Transverse colon (tissue), 4 donors: ENCODE data around the gene SPACDR. TPM values are rescaled to one million over a fixed set of nuclear protein-coding genes. Genes with fewer than 3 reads are reported as not detected.

ENCODE experiments used
- DNase-seq: peaks from one replicate; pipeline ENCODE4 v3.0.0-alpha.2; 2019
- H3K27ac ChIP-seq, 4 donors: fragments of 200-600 bp; sonication (generic); 2 replicates each; pipeline ENCODE4 v1.5.1; 2016 to 2018; ENCODE audit warnings: inconsistent platforms in 4 of 4
- H3K27me3 ChIP-seq: fragments of 200-600 bp; sonication (generic); 2 replicates; pipeline ENCODE4 v1.5.1; 2017; ENCODE audit warnings: inconsistent platforms
- H3K36me3 ChIP-seq, 4 donors: fragments of 200-600 bp; sonication (generic); 2 replicates each; pipeline ENCODE4 v1.5.1; 2017 to 2019; ENCODE audit warnings: inconsistent platforms in 4 of 4
- H3K4me1 ChIP-seq, 4 donors: fragments of 200-600 bp; sonication (generic); 2 replicates each; pipeline ENCODE4 v1.5.1; 2017 to 2020; ENCODE audit warnings: inconsistent platforms in 4 of 4
- H3K4me3 ChIP-seq, 4 donors: fragments of 200-600 bp; sonication (generic); 1 replicate in 1 of 4; 2 replicates in 3 of 4; pipeline versions ENCODE4 v1.5.1 to v1.6.1; 2017 to 2019; ENCODE audit warnings: inconsistent platforms in 4 of 4
- H3K9me3 ChIP-seq, 2 donors: fragments of 200-600 bp; sonication (generic); 2 replicates each; pipeline ENCODE4 v1.5.1; 2017 to 2019; ENCODE audit warnings: inconsistent platforms in 2 of 2
- CTCF ChIP-seq, 5 experiments: fragments of 200-600 bp in 3 of 5; fragments of 450-650 bp in 2 of 5; sonication (generic) in 3 of 5; IDR thresholded peaks; 1 replicate in 2 of 5; 2 replicates in 3 of 5; pipeline ENCODE4 v1.5.1; 2016 to 2017; ENCODE audit warnings: antibody characterized with exemption in 5 of 5, inconsistent platforms in 3 of 5, mild to moderate bottlenecking in 2 of 5, moderate library complexity in 1 of 5
- EP300 ChIP-seq: sonication (generic); formaldehyde crosslinking; IDR thresholded peaks from one replicate; pipeline ENCODE4 v1.6.1; 2017; ENCODE audit warnings: antibody characterized with exemption, low read depth
- POLR2A ChIP-seq: fragments of 450-650 bp; IDR thresholded peaks from one replicate; pipeline ENCODE4 v1.6.1; 2016; ENCODE audit warnings: antibody characterized with exemption, mild to moderate bottlenecking, moderate library complexity
- POLR2AphosphoS5 ChIP-seq, 3 donors: sonication (generic); formaldehyde crosslinking; IDR thresholded peaks; one replicate each; pipeline ENCODE4 v1.6.1; 2016; ENCODE audit warnings: antibody characterized with exemption in 3 of 3
- WGBS, 2 donors: methylation state at CpG; one replicate each; pipeline ENCODE4 v1.1.5; 2018; ENCODE audit warnings: low coverage in 1 of 2; 5-methylcytosine and 5-hydroxymethylcytosine counted together
- in situ Hi-C, 4 donors: fragments of 200-750 bp; cut with MboI; loops; one replicate each; pipeline versions ENCODE4 v1.15.0 to v1.15.1; 2017; ENCODE audit warnings: low sequenced_read_pairs in 3 of 4, low pct_ligation_motif_present in 1 of 4, low pct_unique_long_range_greater_than_20kb in 1 of 4
- intact Hi-C: fragments of 100-400 bp; cut with DNase I; formaldehyde crosslinking; loops from one replicate; pipeline ENCODE4 v1.15.1; 2023; ENCODE audit warnings: low total_unique reads
- total RNA-seq, 4 donors: library from RNA; depleted of rRNA; stranded (reverse); fragments of >200 nt; gene quantifications; one replicate each; pipeline ENCODE4 v1.1.0, GENCODE V29; 2016

Gene SPACDR
- total RNA-seq, 4 donors from 2014 or later = not detected

- H3K27me3 ChIP-seq = no peaks in the 10 kb centered on the region
- in situ Hi-C loops = loop anchor here in 1 of 4 donors (10.0 kb wide), 1 partner anchor 69 kb away; no protein-coding TSS in a partner anchor
- H3K9me3 ChIP-seq = no peaks in the 10 kb centered on the region
- no peak for DNase-seq
- no peak overlapping the region for H3K27ac ChIP-seq
- H3K36me3 ChIP-seq = no peaks in the 10 kb centered on the region
- 80 to 83% methylated on average over 1 to 5 of the region's 5 CpGs for whole genome bisulfite sequencing, 2 donors
- TF ChIP-seq CTCF (IDR thresholded peaks at IDR 0.05) (no peak), POLR2AphosphoS5 (IDR thresholded peaks at IDR 0.05) (no peak), POLR2A (no peak), EP300 (no peak)
- peaks cover 6 to 17% (median 14%) of the 10 kb centered on the region in 4 donors for H3K4me1 ChIP-seq
- intact Hi-C loops = no loop called here
- H3K4me3 ChIP-seq = no peak overlapping the region
Measured at GRCh38 chr7:100486111-100486636, 22.1 kb upstream of the SPACDR start.

GRCh38 chr7:100485471-100485876 lies 21.4 kb upstream of the SPACDR start:
- Histone ChIP-seq H3K4me1 (peaks cover 6 to 17% (median 14%) of the 10 kb centered on the region in 4 donors), H3K27me3 (no peaks in the 10 kb centered on the region), H3K27ac (no peak overlapping the region), H3K9me3 (no peaks in the 10 kb centered on the region), H3K36me3 (no peaks in the 10 kb centered on the region), H3K4me3 (no peak overlapping the region)
- in situ Hi-C loops = loop anchor here in 1 of 4 donors (10.0 kb wide), 1 partner anchor 69 kb away; no protein-coding TSS in a partner anchor
- intact Hi-C loops = no loop called here
- TF ChIP-seq POLR2AphosphoS5 (IDR thresholded peaks at IDR 0.05) (no peak), POLR2A (no peak), CTCF (IDR thresholded peaks at IDR 0.05) (no peak), EP300 (no peak)
- 72% methylated on average over 4 of the region's 4 CpGs; no CpG with 5 or more reads in 1 of the 2 donors for WGBS, 2 donors
- no peak for DNase-seq

- H3K4me3 ChIP-seq = no peak overlapping the region
- DNase-seq = no peak
- intact Hi-C loops = loop anchor here (5.0 kb wide), 1 partner anchor 78 kb away; no protein-coding TSS in a partner anchor
- peaks cover 7 to 20% (median 16%) of the 10 kb centered on the region in 4 donors for H3K4me1 ChIP-seq
- no peaks in the 10 kb centered on the region for H3K9me3 ChIP-seq
- H3K36me3 ChIP-seq = no peaks in the 10 kb centered on the region
- no peak overlapping the region for H3K27ac ChIP-seq
- TF ChIP-seq EP300 (no peak), POLR2AphosphoS5 (IDR thresholded peaks at IDR 0.05) (no peak), POLR2A (no peak), CTCF (IDR thresholded peaks at IDR 0.05) (no peak)
- in situ Hi-C loops = loop anchor here in 1 of 4 donors (10.0 kb wide), 1 partner anchor 70 kb away; no protein-coding TSS in a partner anchor
- WGBS, 2 donors = 62% methylated on average over 6 of the region's 6 CpGs; no CpG with 5 or more reads in 1 of the 2 donors
- no peaks in the 10 kb centered on the region for H3K27me3 ChIP-seq
Measured at GRCh38 chr7:100484673-100485045, 20.6 kb upstream of the SPACDR start.

GRCh38 chr7:100483722-100484672 lies 19.9 kb upstream of the SPACDR start, which contains the start of gene NYAP1:
NYAP1 (plus strand) TSS chr7:100483927; CDS start chr7:100485312, 1,385 bp downstream.
- 24 to 76% methylated on average over 4 to 34 of the region's 45 CpGs for WGBS, 2 donors

More at GRCh38 chr7:100483722-100484672, 19.9 kb upstream of the SPACDR start, which contains the start of gene NYAP1:
- no peaks in the 10 kb centered on the region for H3K27me3 ChIP-seq
- peak within 1 kb of the TSS; percentile 52 to 65 (median 63) for H3K4me3 ChIP-seq
- peak within 1 kb of the TSS; percentile 16 to 73 (median 59) for H3K27ac ChIP-seq
- intact Hi-C loops (loop anchor here (5.0 kb wide), 1 partner anchor 78 kb away; no protein-coding TSS in a partner anchor), in situ Hi-C loops (loop anchor here in 1 of 4 donors (10.0 kb wide), 1 partner anchor 71 kb away; no protein-coding TSS in a partner anchor)
- peaks cover 12 to 25% (median 20%) of the 10 kb centered on the region in 4 donors for H3K4me1 ChIP-seq
- no peaks in the 10 kb centered on the region for H3K9me3 ChIP-seq
- DNase-seq = peak; percentile 72
- TF ChIP-seq CTCF (IDR thresholded peaks at IDR 0.05) = no peak
- no peak for TF ChIP-seq POLR2A
- no peak for TF ChIP-seq EP300
- TF ChIP-seq POLR2AphosphoS5 (IDR thresholded peaks at IDR 0.05) = no peak
- H3K36me3 ChIP-seq = no peaks in the 10 kb centered on the region
